Heart left ventricle (tissue), 13 donors: ENCODE data around the gene CRYGB.
"Not testable (repeated sequence)": the region's sequence is repeated elsewhere in the genome, so short reads cannot be mapped to it uniquely, and the experiment has no call there.

ENCODE experiments used
- POLR2A ChIP-seq, 2 donors: fragments of 450-650 bp; IDR thresholded peaks; one replicate each; pipeline ENCODE4 v1.6.1; 2017; ENCODE audit warnings: antibody characterized with exemption in 2 of 2, mild to moderate bottlenecking in 2 of 2, moderate library complexity in 2 of 2
- TF ChIP-seq, protein P1 (sequence below), 12 donors: fragments of 200-600 bp; sonication (generic) in 4 of 12; IDR thresholded peaks; one replicate each; pipeline versions ENCODE4 v1.5.0 to v1.8.0; 2018 to 2022; ENCODE audit warnings: antibody characterized with exemption in 12 of 12, mild to moderate bottlenecking in 5 of 12
- donor health status: ischemic (EF 13 %, LVEDD 7.1; RV severe dilation, severe dysfunction).
- donor health status: DM: no; HTN: yes; CAD: no.
- donor health status: DM: no; HTN: no; CAD: no.
- donor health status: ischemic (EF 25% LVEDD 6.9; RV normal size, moderate dysfunction).
- donor health status: ischemic (EF 25% LVEDD 5.7; RV mildly dilated, moderate dysfunction).
- donor health status: ischemic (EF 35%, LVEDD 5.7; RV mildly dilated, moderate dysfunction).
- donor health status: nonischemic (EF 11% LVEDD 7.7; RV severe dilation, severe dysfunction).
- donor health status: DM: yes; HTN: yes; CAD: no.
- donor health status: PGD.
- donor health status: ischemic (EF 29% LVEDD 5.4; RV normal size, mild dysfunction).
- donor health status: nonischemic (EF 23%, LVEDD 6.1; RV moderate dilation, normal function).

DNA sequence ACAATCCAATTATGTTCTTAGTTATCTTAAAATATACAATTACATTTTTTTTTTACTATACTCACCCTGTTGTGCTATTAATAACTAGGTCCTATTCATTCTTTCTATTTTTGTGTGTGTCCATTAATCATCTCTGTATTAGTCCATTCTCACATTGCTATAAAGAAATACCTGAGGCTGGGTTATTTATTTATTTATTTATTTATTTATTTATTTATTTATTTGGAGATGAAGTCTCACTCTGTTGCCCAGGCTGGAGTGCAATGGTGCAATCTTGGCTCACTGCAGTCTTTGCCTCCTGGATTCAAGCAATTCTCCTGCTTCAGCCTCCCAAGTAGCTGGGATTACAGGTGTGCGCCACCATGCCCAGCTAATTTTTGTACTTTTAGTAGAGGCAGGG is 47.3 kb downstream of the CRYGB start:
- TF ChIP-seq, protein P1, sequence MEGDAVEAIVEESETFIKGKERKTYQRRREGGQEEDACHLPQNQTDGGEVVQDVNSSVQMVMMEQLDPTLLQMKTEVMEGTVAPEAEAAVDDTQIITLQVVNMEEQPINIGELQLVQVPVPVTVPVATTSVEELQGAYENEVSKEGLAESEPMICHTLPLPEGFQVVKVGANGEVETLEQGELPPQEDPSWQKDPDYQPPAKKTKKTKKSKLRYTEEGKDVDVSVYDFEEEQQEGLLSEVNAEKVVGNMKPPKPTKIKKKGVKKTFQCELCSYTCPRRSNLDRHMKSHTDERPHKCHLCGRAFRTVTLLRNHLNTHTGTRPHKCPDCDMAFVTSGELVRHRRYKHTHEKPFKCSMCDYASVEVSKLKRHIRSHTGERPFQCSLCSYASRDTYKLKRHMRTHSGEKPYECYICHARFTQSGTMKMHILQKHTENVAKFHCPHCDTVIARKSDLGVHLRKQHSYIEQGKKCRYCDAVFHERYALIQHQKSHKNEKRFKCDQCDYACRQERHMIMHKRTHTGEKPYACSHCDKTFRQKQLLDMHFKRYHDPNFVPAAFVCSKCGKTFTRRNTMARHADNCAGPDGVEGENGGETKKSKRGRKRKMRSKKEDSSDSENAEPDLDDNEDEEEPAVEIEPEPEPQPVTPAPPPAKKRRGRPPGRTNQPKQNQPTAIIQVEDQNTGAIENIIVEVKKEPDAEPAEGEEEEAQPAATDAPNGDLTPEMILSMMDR (IDR thresholded peaks at IDR 0.05) = not testable (repeated sequence)
- not testable (repeated sequence) for TF ChIP-seq POLR2A (IDR thresholded peaks at IDR 0.05)
